OCI-LY3 (cell line): ENCODE data around the gene CHCHD10.

ENCODE experiments used
- H2AFZ ChIP-seq: fragments of 200-600, 300-600 bp; shearing (Covaris generic); 2 replicates; pipeline ENCODE4 v1.6.0; 2014; ENCODE audit warnings: antibody characterized with exemption, low read depth, low read length
- H3K27ac ChIP-seq: fragments of 200-600, 300-600 bp; sonication (generic); 2 replicates; pipeline ENCODE4 v1.5.1; 2014; ENCODE audit warnings: mild to moderate bottlenecking, low read length, moderate library complexity, mixed read lengths
- H3K27me3 ChIP-seq: fragments of 200-600, 300-600 bp; sonication (generic); 2 replicates; pipeline ENCODE4 v1.6.1; 2014; ENCODE audit warnings: low read depth, low read length, mixed read lengths
- H3K36me3 ChIP-seq: fragments of 200-600, 300-600 bp; sonication (generic); replicated peaks from 2 replicates; pipeline ENCODE3; 2014; ENCODE audit warnings: low read depth, low read length, mixed read lengths
- H3K4me1 ChIP-seq: fragments of 300-600, 200-600 bp; sonication (generic); 2 replicates; pipeline ENCODE4 v1.6.1; 2014; ENCODE audit warnings: low read length, mixed read lengths
- H3K4me2 ChIP-seq: fragments of 200-600, 300-600 bp; sonication (generic); 2 replicates; pipeline ENCODE4 v1.6.1; 2014; ENCODE audit warnings: low read length, mixed read lengths
- H3K4me3 ChIP-seq: fragments of 300-600, 200-600 bp; sonication (generic); 2 replicates; pipeline ENCODE4 v1.5.1; 2014; ENCODE audit warnings: antibody characterized with exemption, mild to moderate bottlenecking, low read length, moderate library complexity
- H3K79me2 ChIP-seq: fragments of 300-600, 200-600 bp; shearing (Covaris generic); 2 replicates; pipeline ENCODE4 v1.6.1; 2014; ENCODE audit warnings: mild to moderate bottlenecking, low read length, mixed read lengths
- H3K9ac ChIP-seq: fragments of 300-600, 200-600 bp; shearing (Covaris generic); 2 replicates; pipeline ENCODE4 v1.6.0; 2014; ENCODE audit warnings: mild to moderate bottlenecking, low read length, moderate library complexity
- H3K9me3 ChIP-seq: fragments of 200-600, 300-600 bp; shearing (Covaris generic); 2 replicates; pipeline ENCODE4 v1.6.1; 2014; ENCODE audit warnings: low read length, mixed read lengths; ENCODE audit not compliant: insufficient read depth
- H4K20me1 ChIP-seq: fragments of 200-600, 300-600 bp; sonication (generic); 2 replicates; pipeline ENCODE4 v1.6.1; 2016; ENCODE audit warnings: low read length, mixed read lengths; ENCODE audit not compliant: insufficient read depth
- EZH2phosphoT487 ChIP-seq: fragments of 200-600 bp; shearing (Covaris generic); IDR thresholded peaks from 2 replicates; pipeline ENCODE4 v1.6.1; 2018; ENCODE audit warnings: antibody characterized with exemption, mixed run types, low read depth
- TF ChIP-seq, protein P1 (sequence below): fragments of 200-600, 300-600 bp; sonication (generic); IDR thresholded peaks from 2 replicates; pipeline ENCODE4 v1.5.1; 2014; ENCODE audit warnings: antibody characterized with exemption, low read length, low read depth

The CHCHD10 gene

DNA sequence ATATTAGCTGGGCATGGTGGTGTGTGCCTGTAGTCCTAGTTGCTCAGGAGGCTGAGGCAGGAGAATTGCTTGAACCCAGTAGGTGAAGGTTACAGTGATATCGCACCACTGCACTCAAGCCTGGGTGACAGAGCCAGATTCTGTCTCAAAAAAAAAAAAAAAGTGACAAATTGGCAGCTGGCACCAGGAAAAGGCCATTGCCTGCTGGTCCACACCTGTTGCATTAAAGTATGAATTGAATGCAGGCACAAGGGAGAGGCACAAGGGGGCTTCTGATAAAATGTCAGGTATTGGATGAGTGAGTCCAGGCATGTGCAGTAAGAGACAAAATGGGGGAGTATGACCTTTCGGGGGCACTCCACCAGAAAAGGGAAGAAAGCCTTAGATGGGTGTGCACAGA lies 45.0 kb downstream of the CHCHD10 start:
- Histone ChIP-seq H3K9ac (no peak overlapping the region), H3K79me2 (no peaks in the 10 kb centered on the region), H3K4me2 (no peak overlapping the region), H3K9me3 (no peaks in the 10 kb centered on the region), H3K27me3 (no peaks in the 10 kb centered on the region), H3K4me1 (peaks cover under 1% of the 10 kb centered on the region), H3K36me3 (no peaks in the 10 kb centered on the region), H3K27ac (no peak overlapping the region), H3K4me3 (no peak overlapping the region), H2AFZ (no peak overlapping the region), H4K20me1 (no peaks in the 10 kb centered on the region)
- no peak for TF ChIP-seq EZH2phosphoT487
- TF ChIP-seq, protein P1, sequence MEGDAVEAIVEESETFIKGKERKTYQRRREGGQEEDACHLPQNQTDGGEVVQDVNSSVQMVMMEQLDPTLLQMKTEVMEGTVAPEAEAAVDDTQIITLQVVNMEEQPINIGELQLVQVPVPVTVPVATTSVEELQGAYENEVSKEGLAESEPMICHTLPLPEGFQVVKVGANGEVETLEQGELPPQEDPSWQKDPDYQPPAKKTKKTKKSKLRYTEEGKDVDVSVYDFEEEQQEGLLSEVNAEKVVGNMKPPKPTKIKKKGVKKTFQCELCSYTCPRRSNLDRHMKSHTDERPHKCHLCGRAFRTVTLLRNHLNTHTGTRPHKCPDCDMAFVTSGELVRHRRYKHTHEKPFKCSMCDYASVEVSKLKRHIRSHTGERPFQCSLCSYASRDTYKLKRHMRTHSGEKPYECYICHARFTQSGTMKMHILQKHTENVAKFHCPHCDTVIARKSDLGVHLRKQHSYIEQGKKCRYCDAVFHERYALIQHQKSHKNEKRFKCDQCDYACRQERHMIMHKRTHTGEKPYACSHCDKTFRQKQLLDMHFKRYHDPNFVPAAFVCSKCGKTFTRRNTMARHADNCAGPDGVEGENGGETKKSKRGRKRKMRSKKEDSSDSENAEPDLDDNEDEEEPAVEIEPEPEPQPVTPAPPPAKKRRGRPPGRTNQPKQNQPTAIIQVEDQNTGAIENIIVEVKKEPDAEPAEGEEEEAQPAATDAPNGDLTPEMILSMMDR = no peak

DNA sequence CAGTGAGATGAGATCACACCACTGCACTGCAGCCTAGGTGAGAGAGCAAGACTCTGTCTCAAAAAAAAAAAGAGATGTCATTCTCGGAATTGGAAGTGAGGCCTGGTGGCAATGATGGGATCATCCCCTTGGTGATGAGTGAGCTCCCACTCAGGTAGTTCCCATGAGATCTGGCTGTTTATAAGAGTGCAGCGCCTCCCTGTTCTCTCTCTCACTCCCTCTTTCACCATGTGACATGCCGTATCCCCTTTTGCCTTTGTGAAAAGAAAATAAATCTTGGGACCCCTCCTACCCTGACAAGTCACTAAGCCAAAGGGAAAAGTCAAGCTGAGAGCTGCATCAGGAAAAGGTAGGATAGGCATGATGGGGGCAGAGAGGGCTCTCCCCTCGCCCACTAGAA lies 45.6 kb downstream of the CHCHD10 start:
- Histone ChIP-seq H3K36me3 (no peaks in the 10 kb centered on the region), H3K27ac (no peak overlapping the region), H3K4me1 (peaks cover 4% of the 10 kb centered on the region), H2AFZ (no peak overlapping the region), H3K4me2 (no peak overlapping the region), H3K79me2 (no peaks in the 10 kb centered on the region), H4K20me1 (no peaks in the 10 kb centered on the region), H3K9me3 (no peaks in the 10 kb centered on the region), H3K4me3 (no peak overlapping the region), H3K9ac (no peak overlapping the region), H3K27me3 (no peaks in the 10 kb centered on the region)
- TF ChIP-seq, protein P1 = no peak
- no peak for TF ChIP-seq EZH2phosphoT487

GRCh38 chr22:23720855-23721254 lies 46.9 kb downstream of the CHCHD10 start:
- TF ChIP-seq, protein P1 = no peak
- TF ChIP-seq EZH2phosphoT487 = no peak

GRCh38 chr22:23718371-23719165 lies 49.2 kb downstream of the CHCHD10 start:
- Histone ChIP-seq H3K4me3 (no peak overlapping the region), H2AFZ (no peak overlapping the region), H3K79me2 (peaks cover 20% of the 10 kb centered on the region), H3K4me1 (peaks cover 11% of the 10 kb centered on the region), H3K27ac (no peak overlapping the region), H3K36me3 (peaks cover 11% of the 10 kb centered on the region), H3K4me2 (no peak overlapping the region), H4K20me1 (no peaks in the 10 kb centered on the region), H3K27me3 (no peaks in the 10 kb centered on the region), H3K9me3 (no peaks in the 10 kb centered on the region), H3K9ac (no peak overlapping the region)
- TF ChIP-seq, protein P1 = no peak
- TF ChIP-seq EZH2phosphoT487 = no peak

More at GRCh38 chr22:23720855-23721254, 46.9 kb downstream of the CHCHD10 start:
- no peaks in the 10 kb centered on the region for H3K9me3 ChIP-seq
- no peak overlapping the region for H3K4me2 ChIP-seq
- H3K9ac ChIP-seq = no peak overlapping the region
- H3K4me3 ChIP-seq = no peak overlapping the region
- no peaks in the 10 kb centered on the region for H4K20me1 ChIP-seq
- peaks cover 12% of the 10 kb centered on the region for H3K79me2 ChIP-seq
- no peak overlapping the region for H2AFZ ChIP-seq
- no peaks in the 10 kb centered on the region for H3K27me3 ChIP-seq
- H3K27ac ChIP-seq = no peak overlapping the region
- peaks cover 2% of the 10 kb centered on the region for H3K36me3 ChIP-seq
- peaks cover 10% of the 10 kb centered on the region for H3K4me1 ChIP-seq
